GM13976 (cell line): ENCODE results near the gene DHX29.
A peak's percentile ranks its signal among the peaks of the same experiment; 100 is the strongest.
"Not testable (repeated sequence)": the region's sequence is repeated elsewhere in the genome, so short reads cannot be mapped to it uniquely, and the experiment has no call there.

Experiments used
- DNase-seq: peaks from one replicate; pipeline ENCODE4 v3.0.0; 2012; ENCODE audit warnings: low spot score
- CTCF ChIP-seq: IDR thresholded peaks from 2 replicates; pipeline ENCODE4 v1.5.1; 2012; ENCODE audit warnings: borderline replicate concordance, mild to moderate bottlenecking; ENCODE audit not compliant: insufficient read depth; ENCODE audit errors: extremely low read depth, missing control alignments, control extremely low read depth
- in situ Hi-C: fragments of 300-500 bp; cut with MboI; formaldehyde crosslinking; loops from one replicate; pipeline ENCODE4 v1.12.0; 2022; ENCODE audit warnings: low sequenced_read_pairs, mixed read lengths, inconsistent platforms; ENCODE audit not compliant: unreplicated experiment

The DHX29 gene

GRCh38 chr5:55319491-55319890 is 12.0 kb upstream of the DHX29 start:
- no peak for DNase-seq
- in situ Hi-C loops: no loop called here
- TF ChIP-seq CTCF: no peak

GRCh38 chr5:55318237-55318636 is 10.7 kb upstream of the DHX29 start:
- in situ Hi-C loops, DNase-seq: not testable (repeated sequence)

GRCh38 chr5:55316837-55317236 is 9.3 kb upstream of the DHX29 start:
- in situ Hi-C loops: no loop called here
- DNase-seq: no peak
- no peak for TF ChIP-seq CTCF

GRCh38 chr5:55316289-55316688 is 8.8 kb upstream of the DHX29 start:
- in situ Hi-C loops: no loop called here
- no peak for TF ChIP-seq CTCF
- DNase-seq: no peak

- in situ Hi-C loops: no loop called here
- DNase-seq: no peak
- no peak for TF ChIP-seq CTCF
Observed at GRCh38 chr5:55313870-55314617, 6.5 kb upstream of the DHX29 start.

GRCh38 chr5:55308254-55308836 is 851 bp upstream of the DHX29 start:
- in situ Hi-C loops: no loop called here
- peak; percentile 38 for DNase-seq
- no peak for TF ChIP-seq CTCF

GRCh38 chr5:55306641-55307382 is 682 bp downstream of the DHX29 start:
- DNase-seq: no peak
- no peak for TF ChIP-seq CTCF
- in situ Hi-C loops: no loop called here
